DMS 273 treated with DMSO at 0.1 percent for 48 hours (cell line): ENCODE results near the gene B4GALT2.
A peak's percentile ranks its signal among the peaks of the same experiment; 100 is the strongest.

Experiments
- DNase-seq: peaks from one replicate; lab custom pipeline; 2025; lab: John Stamatoyannopoulos, UW

B4GALT2 gene

DNA sequence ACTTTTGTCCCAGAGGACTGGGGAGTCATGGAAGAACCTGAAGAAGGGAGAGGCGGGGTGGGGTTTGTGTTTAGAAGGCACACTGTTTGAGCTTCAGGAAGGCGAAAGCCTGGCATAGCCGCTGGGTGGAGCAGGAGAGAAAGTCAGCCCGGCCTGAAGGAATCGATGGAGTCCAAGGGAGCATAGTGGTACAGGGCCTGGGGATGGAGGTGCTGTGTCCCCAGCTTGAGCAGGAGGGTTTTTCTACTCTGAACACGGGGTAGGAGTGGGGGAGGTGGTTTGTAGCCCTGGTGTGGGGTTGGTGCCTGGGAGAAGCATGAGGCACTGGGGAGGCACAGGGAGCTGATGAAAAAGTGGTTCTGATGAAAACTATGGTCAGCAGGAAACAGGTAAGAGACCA lies 7.7 kb downstream of the B4GALT2 start:
- DNase-seq: no peak

DNA sequence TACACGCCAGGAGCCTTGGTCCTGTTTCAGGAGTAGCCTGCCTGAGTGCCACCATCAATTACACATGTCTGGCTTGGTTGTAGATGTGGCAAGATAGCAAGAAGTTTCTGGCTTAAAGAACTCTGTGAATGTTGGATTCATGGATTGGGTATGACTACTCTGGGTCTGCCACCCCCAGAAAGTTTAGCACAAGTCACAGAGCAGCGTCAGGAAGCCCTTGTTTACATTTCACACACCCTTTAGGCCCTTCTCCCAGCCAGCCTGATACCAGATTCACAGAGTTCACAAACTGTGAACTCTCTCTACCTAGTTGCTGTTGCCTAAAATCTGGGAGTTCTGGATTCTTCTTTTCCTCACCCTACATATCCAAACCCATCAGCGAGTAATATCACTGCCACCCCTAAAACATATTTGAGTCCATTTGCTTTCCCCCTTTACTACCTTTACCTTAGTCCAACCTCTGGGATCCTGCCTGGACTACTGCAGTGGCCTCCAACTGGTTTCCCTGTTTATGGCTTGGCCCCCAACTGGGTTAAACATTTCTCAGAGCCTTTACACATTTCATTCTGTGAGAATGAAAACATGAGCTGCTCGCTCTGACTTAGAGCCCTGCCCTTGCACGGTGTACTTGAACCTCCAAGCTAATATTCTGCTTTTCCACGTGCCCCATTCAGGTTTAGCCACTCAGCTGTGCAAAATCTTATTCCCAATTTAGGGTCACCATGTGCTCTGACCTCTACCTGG lies 8.3 kb downstream of the B4GALT2 start:
- DNase-seq: no peak

DNA sequence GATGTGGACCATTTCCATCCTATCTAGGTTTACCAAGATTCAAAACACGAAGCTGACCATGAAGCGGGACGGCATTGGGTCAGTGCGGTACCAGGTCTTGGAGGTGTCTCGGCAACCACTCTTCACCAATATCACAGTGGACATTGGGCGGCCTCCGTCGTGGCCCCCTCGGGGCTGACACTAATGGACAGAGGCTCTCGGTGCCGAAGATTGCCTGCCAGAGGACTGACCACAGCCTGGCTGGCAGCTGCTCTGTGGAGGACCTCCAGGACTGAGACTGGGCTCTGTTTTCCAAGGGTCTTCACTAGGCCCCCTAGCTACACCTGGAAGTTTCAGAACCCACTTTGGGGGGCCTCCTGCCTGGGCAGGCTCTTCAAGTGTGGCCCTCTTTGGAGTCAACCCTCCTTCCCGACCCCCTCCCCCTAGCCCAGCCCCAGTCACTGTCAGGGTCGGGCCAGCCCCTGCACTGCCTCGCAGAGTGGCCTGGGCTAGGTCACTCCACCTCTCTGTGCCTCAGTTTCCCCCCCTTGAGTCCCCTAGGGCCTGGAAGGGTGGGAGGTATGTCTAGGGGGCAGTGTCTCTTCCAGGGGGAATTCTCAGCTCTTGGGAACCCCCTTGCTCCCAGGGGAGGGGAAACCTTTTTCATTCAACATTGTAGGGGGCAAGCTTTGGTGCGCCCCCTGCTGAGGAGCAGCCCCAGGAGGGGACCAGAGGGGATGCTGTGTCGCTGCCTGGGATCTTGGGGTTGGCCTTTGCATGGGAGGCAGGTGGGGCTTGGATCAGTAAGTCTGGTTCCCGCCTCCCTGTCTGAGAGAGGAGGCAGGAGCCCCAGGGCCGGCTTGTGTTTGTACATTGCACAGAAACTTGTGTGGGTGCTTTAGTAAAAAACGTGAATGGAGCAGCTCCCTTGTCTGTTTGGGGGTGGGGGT lies 11.5 kb downstream of the B4GALT2 start:
- DNase-seq: no peak

- no peak for DNase-seq
These were observed 12.1 kb downstream of the B4GALT2 start for GRCh38 chr1:43991200-43991475.

GRCh38 chr1:43991476-43992231 lies 12.6 kb downstream of the B4GALT2 start, which contains the start of gene CCDC24:
CCDC24 (plus strand) TSS chr1:43991599; CDS start chr1:43991879, 280 bp downstream.
- DNase-seq: peak; percentile 65

- no peak for DNase-seq
These were observed 13.4 kb downstream of the B4GALT2 start for GRCh38 chr1:43992232-43992995.

DNA sequence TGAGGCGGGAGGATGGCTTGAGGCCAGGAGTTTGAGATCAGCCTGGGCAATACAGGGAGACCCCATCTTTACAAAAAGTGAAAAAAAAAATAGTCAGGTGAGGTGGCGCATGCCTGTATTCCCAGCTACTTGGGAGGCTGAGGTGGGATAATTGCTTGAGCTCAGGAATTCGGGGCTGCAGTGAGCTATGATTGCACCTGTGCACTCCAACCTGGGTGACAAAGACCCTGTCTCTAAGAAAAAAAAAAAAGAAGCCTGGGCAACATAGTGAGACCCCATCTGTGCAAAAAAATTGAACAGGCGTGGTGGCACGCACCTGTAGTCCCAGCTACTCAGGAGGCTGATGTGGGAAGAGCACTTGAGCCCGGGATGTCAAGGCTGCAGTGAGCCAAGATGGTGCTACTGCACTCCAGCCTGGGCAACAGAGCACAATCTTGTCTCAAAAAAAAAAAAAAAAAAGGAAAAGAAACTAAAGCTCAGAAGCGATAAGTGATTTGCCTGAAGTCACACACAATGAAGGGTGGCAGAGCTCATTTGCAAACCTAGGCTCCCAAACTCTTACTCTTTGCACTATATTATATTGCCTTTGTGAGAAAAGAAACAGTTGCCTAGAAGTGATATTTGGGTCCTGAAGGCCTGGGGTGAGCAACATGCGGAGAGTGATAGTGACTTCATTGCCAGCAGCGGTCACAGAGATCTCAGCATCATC lies 14.3 kb downstream of the B4GALT2 start:
- no peak for DNase-seq

GRCh38 chr1:43994071-43994470 lies 15.1 kb downstream of the B4GALT2 start:
- no peak for DNase-seq

DNA sequence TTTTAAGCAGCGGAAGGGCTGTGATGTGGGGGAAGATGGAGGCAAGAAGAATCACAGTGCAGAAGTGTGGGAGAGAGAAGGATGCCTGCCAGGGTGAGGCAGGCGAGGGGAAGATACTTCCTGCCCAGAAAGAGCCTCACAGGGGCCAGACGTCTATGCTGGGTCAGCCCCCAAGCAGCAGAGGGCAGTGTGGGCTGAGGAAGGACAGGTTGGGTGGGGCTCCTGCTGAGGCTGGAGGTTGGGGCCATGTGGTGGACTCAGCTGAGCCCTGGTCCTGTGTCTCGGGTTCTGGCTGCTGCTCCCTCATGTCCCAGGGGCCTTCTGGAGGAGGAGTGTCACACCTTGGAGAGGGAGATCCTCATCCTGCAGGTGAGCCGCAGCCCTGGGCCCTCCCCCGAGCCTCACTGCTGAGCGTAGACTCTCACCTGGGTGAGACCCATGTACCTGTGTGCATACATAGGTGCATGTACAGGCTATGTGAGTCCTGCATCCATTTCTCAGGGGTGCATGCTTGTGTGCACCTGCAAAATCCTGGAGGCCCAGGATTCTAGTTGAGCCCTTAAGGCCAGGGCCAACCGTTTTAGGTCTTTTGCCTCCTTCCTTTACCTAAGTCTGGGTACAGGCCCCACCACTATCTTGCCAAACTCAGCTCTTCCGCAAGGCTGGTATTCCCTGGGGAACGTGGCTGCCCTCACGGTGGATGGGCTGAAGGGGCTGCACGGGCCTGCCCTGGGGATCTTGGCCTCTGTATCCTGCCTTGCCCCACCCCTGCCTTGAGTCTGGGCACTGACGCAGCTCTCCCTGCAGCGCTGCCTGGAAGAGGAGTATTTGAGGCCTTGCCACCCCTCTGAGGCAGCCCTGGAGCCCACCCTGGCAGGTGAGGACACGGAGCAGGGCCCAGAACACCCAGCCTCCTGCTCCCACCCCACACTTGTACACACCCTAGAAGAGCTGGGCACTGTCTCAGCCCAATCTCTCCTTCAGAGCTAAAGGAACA lies 16.1 kb downstream of the B4GALT2 start:
- no peak for DNase-seq

DNA sequence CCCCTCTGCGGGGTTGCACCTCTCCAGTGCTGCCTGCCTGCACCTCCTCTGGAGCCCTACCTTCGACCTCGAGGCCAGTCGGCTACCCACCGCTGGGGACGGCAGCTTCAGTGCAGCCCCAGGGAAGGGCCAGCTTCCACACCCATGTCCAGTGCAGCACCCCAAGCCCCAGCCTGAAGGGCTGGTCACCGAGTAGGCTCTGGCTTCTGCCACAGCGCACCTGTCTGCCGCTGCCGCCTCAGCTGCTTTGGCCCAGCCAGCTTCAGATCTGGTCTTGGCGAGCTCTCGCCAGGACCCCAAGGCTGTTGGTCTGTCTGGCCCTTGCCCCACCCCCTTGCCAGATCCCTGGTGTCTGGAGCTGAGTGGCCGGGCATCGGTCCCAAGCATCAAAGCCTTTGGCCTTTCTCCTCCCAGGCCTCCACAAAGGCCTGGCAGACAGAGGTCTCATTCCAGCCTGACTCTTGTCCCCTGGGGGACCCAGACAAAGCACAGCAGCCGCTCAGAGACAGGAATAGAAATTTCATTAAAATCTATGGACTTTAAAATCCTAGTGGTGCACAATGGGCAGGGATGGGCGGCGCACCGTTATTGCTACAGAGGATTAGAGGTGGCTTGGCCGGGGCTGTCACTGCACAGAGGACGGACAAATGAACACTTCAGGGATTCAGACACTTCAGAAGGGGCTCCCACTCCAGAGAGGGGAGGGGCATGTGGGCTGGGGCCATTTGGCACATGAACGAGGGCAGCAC lies 17.1 kb downstream of the B4GALT2 start:
- DNase-seq: no peak

DNA sequence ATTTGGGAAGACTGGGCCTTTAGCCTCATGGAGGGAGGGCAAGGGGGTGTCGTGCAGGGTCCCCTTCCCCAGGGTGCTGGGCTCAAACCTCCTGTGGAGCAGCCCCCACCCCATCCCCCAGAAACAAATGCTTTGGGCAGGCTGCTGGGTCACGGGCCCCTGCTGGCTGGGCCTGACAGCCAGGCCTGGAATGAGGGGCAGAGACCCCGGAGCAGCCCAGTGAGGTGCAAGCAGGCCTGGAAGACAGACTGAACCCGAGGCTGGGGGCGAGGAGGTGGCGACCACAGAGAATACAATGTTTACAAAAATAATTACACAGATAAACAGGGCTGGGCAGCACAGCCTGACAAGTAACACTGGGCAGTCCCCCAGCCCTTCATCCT lies 17.7 kb downstream of the B4GALT2 start:
- DNase-seq: no peak

GRCh38 chr1:43997295-43997999 lies 18.4 kb downstream of the B4GALT2 start:
- DNase-seq: no peak

GRCh38 chr1:43998000-43998378 lies 19.0 kb downstream of the B4GALT2 start:
- DNase-seq: no peak

- no peak for DNase-seq
These were observed 20.4 kb downstream of the B4GALT2 start for GRCh38 chr1:43999455-43999854.

GRCh38 chr1:44000122-44000665 lies 21.2 kb downstream of the B4GALT2 start:
- DNase-seq: no peak

DNA sequence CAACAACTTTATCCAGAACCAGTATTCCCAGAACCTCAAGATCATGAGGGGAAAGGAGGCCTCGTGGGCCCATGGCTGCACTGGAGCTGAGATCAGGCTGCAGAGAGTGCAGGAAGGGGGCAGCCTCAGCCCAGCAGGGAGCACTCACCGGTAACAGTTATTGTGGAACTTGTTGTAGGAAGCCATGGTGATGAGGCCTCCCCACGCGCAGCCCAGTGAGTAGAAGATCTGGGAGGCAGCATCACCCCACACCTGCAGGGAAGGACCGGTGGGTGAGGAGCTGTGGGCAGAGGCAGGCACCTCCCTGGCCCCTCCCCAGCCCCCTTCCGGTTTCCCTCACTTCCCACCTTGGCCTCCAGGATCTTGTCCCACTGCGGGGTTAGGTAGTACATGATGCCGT lies 23.2 kb downstream of the B4GALT2 start:
- no peak for DNase-seq

DNA sequence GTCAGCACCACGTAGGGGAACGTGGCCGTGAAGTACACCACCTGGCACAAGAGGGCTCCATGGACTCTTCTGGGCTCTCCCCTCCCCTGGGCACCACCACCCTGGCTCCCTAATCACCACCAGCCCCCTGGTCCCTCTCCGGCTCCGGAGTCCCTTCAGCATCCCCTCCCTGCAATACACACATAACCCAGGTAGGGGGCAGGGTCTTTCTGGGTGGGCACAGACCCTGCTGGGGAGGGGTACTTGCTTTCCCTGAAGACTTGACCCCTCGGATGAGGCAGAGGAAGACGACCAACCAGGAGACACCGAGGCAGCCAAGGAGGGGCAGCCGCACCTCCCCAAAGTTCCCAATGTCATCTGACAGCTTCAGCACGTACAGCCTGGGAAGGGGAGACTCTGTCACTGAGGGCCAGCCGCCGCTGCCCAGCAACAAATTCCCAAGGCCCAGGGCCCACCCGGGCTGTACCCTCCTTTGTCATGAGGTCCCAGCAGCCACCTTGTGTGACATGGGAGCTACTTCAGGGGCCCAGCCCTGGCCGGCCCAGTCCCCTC lies 23.7 kb downstream of the B4GALT2 start:
- no peak for DNase-seq

DNA sequence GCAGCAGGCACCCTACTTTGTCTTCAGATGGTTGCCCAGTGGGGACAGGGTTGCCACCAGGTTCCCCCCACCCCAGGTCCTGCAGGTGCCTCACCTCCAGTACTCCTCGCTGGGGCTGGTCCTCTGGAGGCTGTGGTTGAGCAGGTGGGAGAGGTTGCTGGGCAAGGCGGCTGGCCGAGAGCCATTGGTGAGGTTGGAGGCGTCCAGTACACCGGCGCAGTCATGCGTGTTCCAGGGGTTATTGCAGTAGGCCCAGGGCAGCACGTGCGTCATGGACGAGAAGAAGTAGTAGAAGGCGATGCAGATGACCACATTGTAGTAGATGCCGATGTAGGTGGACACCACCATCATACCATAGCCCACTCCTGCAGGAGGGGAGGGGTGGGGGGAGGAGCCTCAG lies 29.2 kb downstream of the B4GALT2 start:
- DNase-seq: no peak
